Lower leg skin (tissue), 3 donors: ENCODE measurements around the gene PTPA.

Experiments used
- POLR2A ChIP-seq, 2 donors: fragments of 450-650 bp; IDR thresholded peaks; one replicate each; pipeline ENCODE4 v1.6.1; 2016 to 2017; ENCODE audit warnings: antibody characterized with exemption in 2 of 2, mild to moderate bottlenecking in 1 of 2, moderate library complexity in 1 of 2
- TF ChIP-seq, protein P1 (sequence below), 3 donors: fragments of 450-650 bp; IDR thresholded peaks; one replicate each; pipeline ENCODE4 v1.5.1; 2016; ENCODE audit warnings: antibody characterized with exemption in 3 of 3, mild to moderate bottlenecking in 3 of 3, moderate library complexity in 2 of 3

DNA sequence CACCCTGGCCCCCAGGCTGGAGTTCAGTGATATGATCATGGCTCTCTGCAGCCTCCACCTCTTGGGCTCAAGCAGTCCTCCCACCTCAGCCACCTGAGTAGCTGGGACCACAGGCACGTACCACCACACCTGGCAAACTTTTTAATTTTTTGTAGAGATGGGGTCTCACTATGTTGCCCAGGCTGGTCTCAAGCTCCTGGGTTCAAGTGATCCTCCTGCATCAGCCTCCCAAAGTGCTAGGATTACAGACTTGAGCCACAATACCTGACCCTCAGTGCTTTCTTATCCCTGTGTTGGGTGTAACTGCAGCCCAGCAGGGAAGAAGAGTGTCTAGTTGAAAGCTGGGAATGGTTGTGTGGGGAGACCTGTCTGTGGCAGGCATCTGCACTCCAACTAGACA is 10.9 kb downstream of the PTPA start:
- TF ChIP-seq, protein P1, sequence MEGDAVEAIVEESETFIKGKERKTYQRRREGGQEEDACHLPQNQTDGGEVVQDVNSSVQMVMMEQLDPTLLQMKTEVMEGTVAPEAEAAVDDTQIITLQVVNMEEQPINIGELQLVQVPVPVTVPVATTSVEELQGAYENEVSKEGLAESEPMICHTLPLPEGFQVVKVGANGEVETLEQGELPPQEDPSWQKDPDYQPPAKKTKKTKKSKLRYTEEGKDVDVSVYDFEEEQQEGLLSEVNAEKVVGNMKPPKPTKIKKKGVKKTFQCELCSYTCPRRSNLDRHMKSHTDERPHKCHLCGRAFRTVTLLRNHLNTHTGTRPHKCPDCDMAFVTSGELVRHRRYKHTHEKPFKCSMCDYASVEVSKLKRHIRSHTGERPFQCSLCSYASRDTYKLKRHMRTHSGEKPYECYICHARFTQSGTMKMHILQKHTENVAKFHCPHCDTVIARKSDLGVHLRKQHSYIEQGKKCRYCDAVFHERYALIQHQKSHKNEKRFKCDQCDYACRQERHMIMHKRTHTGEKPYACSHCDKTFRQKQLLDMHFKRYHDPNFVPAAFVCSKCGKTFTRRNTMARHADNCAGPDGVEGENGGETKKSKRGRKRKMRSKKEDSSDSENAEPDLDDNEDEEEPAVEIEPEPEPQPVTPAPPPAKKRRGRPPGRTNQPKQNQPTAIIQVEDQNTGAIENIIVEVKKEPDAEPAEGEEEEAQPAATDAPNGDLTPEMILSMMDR (IDR thresholded peaks at IDR 0.05): no peak
- no peak for TF ChIP-seq POLR2A (IDR thresholded peaks at IDR 0.05)
